Thoracic aorta (tissue), 2 donors: ENCODE data around the gene IL32. TPM values are rescaled to one million over a fixed set of nuclear protein-coding genes. Genes with fewer than 3 reads are reported as not detected.
"Not testable (repeated sequence)": the region's sequence is repeated elsewhere in the genome, so short reads cannot be mapped to it uniquely, and the experiment has no call there.

Experiments used
- ATAC-seq: fragments of 150-250 bp; one replicate; pipeline ENCODE4 v1.8.0; 2017; ENCODE audit warnings: low read depth; ENCODE audit not compliant: insufficient number of reproducible peaks, low FRiP score
- DNase-seq: peaks from one replicate; pipeline ENCODE4 v3.0.0-alpha.2; 2020; ENCODE audit warnings: low spot score
- H3K27ac ChIP-seq, 2 donors: fragments of 200-600 bp; sonication (generic); 1 replicate in 1 of 2; 2 replicates in 1 of 2; pipeline ENCODE4 v1.5.1; 2016; ENCODE audit warnings: mild to moderate bottlenecking in 2 of 2, moderate library complexity in 2 of 2
- H3K27me3 ChIP-seq: fragments of 200-600 bp; sonication (generic); replicated peaks from 2 replicates; pipeline ENCODE4 v1.6.0; 2016; ENCODE audit warnings: mild to moderate bottlenecking; ENCODE audit not compliant: insufficient read depth
- H3K36me3 ChIP-seq: fragments of 200-600 bp; sonication (generic); one replicate; pipeline ENCODE4 v1.5.1; 2016
- H3K4me1 ChIP-seq, 2 donors: fragments of 200-600 bp; sonication (generic); 1 replicate in 1 of 2; 2 replicates in 1 of 2; pipeline versions ENCODE4 v1.5.1 to v1.6.0; 2016; ENCODE audit warnings: low read depth in 2 of 2, mild to moderate bottlenecking in 1 of 2; ENCODE audit not compliant: control insufficient read depth in 1 of 2
- H3K4me3 ChIP-seq: fragments of 200-600 bp; sonication (generic); 2 replicates; pipeline ENCODE4 v1.5.1; 2016; ENCODE audit warnings: mild to moderate bottlenecking
- H3K9me3 ChIP-seq: fragments of 200-600 bp; sonication (generic); 2 replicates; pipeline ENCODE4 v1.5.1; 2016
- CTCF ChIP-seq: fragments of 200-600 bp; sonication (generic); IDR thresholded peaks from one replicate; pipeline ENCODE4 v1.5.1; 2019; ENCODE audit warnings: antibody characterized with exemption
- total RNA-seq, 2 donors: library from RNA; depleted of rRNA; stranded (reverse); fragments of >200 nt; gene quantifications; one replicate each; pipeline versions ENCODE4 v1.1.0 to v1.2.3, GENCODE V29; 2016

Gene IL32
- total RNA-seq, 2 donors from 2014 or later, result 42.4 to 55.4 TPM

- ATAC-seq (no peak), DNase-seq (no peak)
- Histone ChIP-seq H3K9me3 (no peaks in the 10 kb centered on the region), H3K4me3 (no peak overlapping the region), H3K4me1 (no peaks in the 10 kb centered on the region), H3K27ac (no peak overlapping the region), H3K36me3 (no peaks in the 10 kb centered on the region), H3K27me3 (no peaks in the 10 kb centered on the region)
- TF ChIP-seq CTCF, result no peak
These were observed 10.1 kb downstream of the IL32 start for GRCh38 chr16:3075523-3075915.

GRCh38 chr16:3075946-3076345 is 10.5 kb downstream of the IL32 start:
- H3K36me3 ChIP-seq, H3K4me3 ChIP-seq, H3K9me3 ChIP-seq, H3K27ac ChIP-seq, DNase-seq, H3K4me1 ChIP-seq, H3K27me3 ChIP-seq, ATAC-seq: not testable (repeated sequence)

- DNase-seq, result no peak
- TF ChIP-seq CTCF, result no peak
- Histone ChIP-seq H3K4me1 (no peaks in the 10 kb centered on the region), H3K27me3 (no peaks in the 10 kb centered on the region), H3K27ac (no peak overlapping the region), H3K4me3 (no peak overlapping the region), H3K36me3 (no peaks in the 10 kb centered on the region), H3K9me3 (no peaks in the 10 kb centered on the region)
- ATAC-seq, result no peak
These were observed 11.1 kb downstream of the IL32 start for GRCh38 chr16:3076577-3076976.

GRCh38 chr16:3080024-3080423 is 14.6 kb downstream of the IL32 start:
- ATAC-seq (no peak), DNase-seq (no peak)
- Histone ChIP-seq H3K27me3 (no peaks in the 10 kb centered on the region), H3K9me3 (no peaks in the 10 kb centered on the region), H3K4me1 (no peaks in the 10 kb centered on the region), H3K36me3 (no peaks in the 10 kb centered on the region), H3K27ac (no peak overlapping the region), H3K4me3 (no peak overlapping the region)
- no peak for TF ChIP-seq CTCF

- not testable (repeated sequence) for ATAC-seq, H3K4me1 ChIP-seq, H3K36me3 ChIP-seq, H3K27ac ChIP-seq, H3K4me3 ChIP-seq, DNase-seq, H3K9me3 ChIP-seq, H3K27me3 ChIP-seq
These were observed 16.5 kb downstream of the IL32 start for GRCh38 chr16:3081957-3082356.

GRCh38 chr16:3083408-3083807 is 18.0 kb downstream of the IL32 start:
- not testable (repeated sequence) for ATAC-seq, DNase-seq, H3K27ac ChIP-seq, H3K4me3 ChIP-seq, H3K9me3 ChIP-seq, H3K36me3 ChIP-seq, H3K27me3 ChIP-seq, H3K4me1 ChIP-seq

- Histone ChIP-seq H3K4me1 (peaks cover 0 to 5% of the 10 kb centered on the region in 2 donors), H3K36me3 (no peaks in the 10 kb centered on the region), H3K9me3 (no peaks in the 10 kb centered on the region), H3K4me3 (no peak overlapping the region), H3K27me3 (no peaks in the 10 kb centered on the region), H3K27ac (no peak overlapping the region)
- TF ChIP-seq CTCF, result no peak
- ATAC-seq, result no peak
- no peak for DNase-seq
These were observed 19.1 kb downstream of the IL32 start for GRCh38 chr16:3084491-3084890.
